MM.1S (cell line): Measurements from ENCODE around the gene HELZ2.

Experiments
- EZH2 ChIP-seq: fragments of 300-600 bp; sonication (generic); optimal IDR thresholded peaks from 2 replicates; pipeline ENCODE3; 2017; ENCODE audit warnings: low read depth, mild to moderate bottlenecking, antibody characterized with exemption, low read length, mixed read lengths
- EZH2phosphoT487 ChIP-seq: fragments of 300-600 bp; sonication (generic); IDR thresholded peaks from 2 replicates; pipeline ENCODE4 v1.6.1; 2018; ENCODE audit warnings: antibody characterized with exemption, low read length
- TF ChIP-seq, protein P1 (sequence below): fragments of 300-600 bp; sonication (generic); IDR thresholded peaks from 2 replicates; pipeline ENCODE4 v1.5.1; 2016; ENCODE audit warnings: antibody characterized with exemption, low read length, mixed read lengths

DNA sequence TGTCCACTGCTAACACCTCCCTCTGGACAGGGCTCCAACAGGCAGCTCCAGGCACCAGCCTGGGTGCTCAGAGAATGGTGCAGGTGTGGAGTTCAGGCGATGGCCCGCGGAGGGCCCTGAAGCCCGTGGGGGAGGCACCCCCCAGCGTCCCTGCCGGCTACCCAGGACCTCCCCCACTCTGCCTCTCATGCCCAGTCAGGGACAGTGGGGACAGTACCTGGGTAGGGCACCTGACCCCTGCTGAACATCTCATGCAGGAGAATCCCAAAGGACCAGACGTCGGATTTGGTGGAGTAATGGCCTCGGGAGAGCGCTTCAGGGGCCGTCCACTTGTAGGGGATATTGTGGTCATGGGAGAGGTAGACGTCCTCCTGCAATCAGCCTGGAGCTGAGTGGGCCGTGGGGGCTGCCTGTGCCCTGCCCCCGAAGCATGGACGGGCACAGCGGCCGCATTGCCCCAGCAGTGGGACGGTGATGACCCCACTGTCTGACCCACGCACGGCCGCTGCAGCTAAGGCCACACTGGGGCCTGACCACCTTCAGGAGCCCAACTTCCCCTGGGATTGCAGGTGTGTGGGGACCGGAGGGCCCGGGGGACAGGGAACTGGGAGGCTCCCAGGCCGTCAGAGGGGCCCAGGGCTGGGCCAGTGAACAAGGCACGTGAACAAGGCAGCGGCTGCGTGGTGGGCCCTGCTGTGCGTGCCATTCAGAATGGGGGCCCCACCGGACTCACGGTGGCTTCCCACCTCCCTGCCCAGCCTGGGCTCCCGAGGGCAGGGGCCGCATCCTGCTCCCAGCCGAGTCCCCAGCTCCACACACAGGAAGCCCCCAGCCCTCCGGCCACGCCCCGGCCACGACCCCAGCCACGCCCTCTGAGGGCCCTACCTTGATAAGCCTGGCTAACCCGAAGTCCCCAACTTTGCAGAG is 43.9 kb downstream of the HELZ2 start:
- TF ChIP-seq, protein P1, sequence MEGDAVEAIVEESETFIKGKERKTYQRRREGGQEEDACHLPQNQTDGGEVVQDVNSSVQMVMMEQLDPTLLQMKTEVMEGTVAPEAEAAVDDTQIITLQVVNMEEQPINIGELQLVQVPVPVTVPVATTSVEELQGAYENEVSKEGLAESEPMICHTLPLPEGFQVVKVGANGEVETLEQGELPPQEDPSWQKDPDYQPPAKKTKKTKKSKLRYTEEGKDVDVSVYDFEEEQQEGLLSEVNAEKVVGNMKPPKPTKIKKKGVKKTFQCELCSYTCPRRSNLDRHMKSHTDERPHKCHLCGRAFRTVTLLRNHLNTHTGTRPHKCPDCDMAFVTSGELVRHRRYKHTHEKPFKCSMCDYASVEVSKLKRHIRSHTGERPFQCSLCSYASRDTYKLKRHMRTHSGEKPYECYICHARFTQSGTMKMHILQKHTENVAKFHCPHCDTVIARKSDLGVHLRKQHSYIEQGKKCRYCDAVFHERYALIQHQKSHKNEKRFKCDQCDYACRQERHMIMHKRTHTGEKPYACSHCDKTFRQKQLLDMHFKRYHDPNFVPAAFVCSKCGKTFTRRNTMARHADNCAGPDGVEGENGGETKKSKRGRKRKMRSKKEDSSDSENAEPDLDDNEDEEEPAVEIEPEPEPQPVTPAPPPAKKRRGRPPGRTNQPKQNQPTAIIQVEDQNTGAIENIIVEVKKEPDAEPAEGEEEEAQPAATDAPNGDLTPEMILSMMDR = no peak
- no peak for TF ChIP-seq EZH2phosphoT487
- TF ChIP-seq EZH2 = no peak
